Measurements from ENCODE around the gene CMTM5. TPM values are rescaled to one million over a fixed set of nuclear protein-coding genes. Genes with fewer than 3 reads are reported as not detected.

CMTM5 gene
- total RNA-seq, 1 donor from 2014 or later, result not detected

GRCh38 chr14:23377573-23378563, 1.0 kb downstream of the CMTM5 start:
- TF ChIP-seq CTCF (conservative IDR thresholded peaks at IDR 0.05; ENCODE audit: low read depth, low read length), result no peak
- no peak overlapping the region for H3K4me3 ChIP-seq (ENCODE audit: low read depth, low read length)
- DNase-seq (ENCODE audit: low read depth), result no peak

- TF ChIP-seq CTCF (conservative IDR thresholded peaks at IDR 0.05; ENCODE audit: low read depth, low read length), result no peak
- H3K4me3 ChIP-seq (ENCODE audit: low read depth, low read length), result no peak overlapping the region
- DNase-seq (ENCODE audit: low read depth), result no peak
Measured at GRCh38 chr14:23378612-23379220, 1.9 kb downstream of the CMTM5 start.

- DNase-seq (ENCODE audit: low read depth), result no peak
- peak; percentile 97 for TF ChIP-seq CTCF (conservative IDR thresholded peaks at IDR 0.05; ENCODE audit: low read depth, low read length)
- H3K4me3 ChIP-seq (ENCODE audit: low read depth, low read length), result no peak overlapping the region
Measured at GRCh38 chr14:23379366-23380196, 2.7 kb downstream of the CMTM5 start.

- no peak for DNase-seq (ENCODE audit: low read depth)
- no peak overlapping the region for H3K4me3 ChIP-seq (ENCODE audit: low read depth, low read length)
- TF ChIP-seq CTCF (conservative IDR thresholded peaks at IDR 0.05; ENCODE audit: low read depth, low read length), result no peak
Measured at GRCh38 chr14:23380197-23380914, 3.5 kb downstream of the CMTM5 start.

- no peak for TF ChIP-seq CTCF (conservative IDR thresholded peaks at IDR 0.05; ENCODE audit: low read depth, low read length)
- no peak overlapping the region for H3K4me3 ChIP-seq (ENCODE audit: low read depth, low read length)
- no peak for DNase-seq (ENCODE audit: low read depth)
Measured at GRCh38 chr14:23380976-23381375, 4.1 kb downstream of the CMTM5 start.

- no peak for DNase-seq (ENCODE audit: low read depth)
- no peak for TF ChIP-seq CTCF (conservative IDR thresholded peaks at IDR 0.05; ENCODE audit: low read depth, low read length)
- no peak overlapping the region for H3K4me3 ChIP-seq (ENCODE audit: low read depth, low read length)
Measured at GRCh38 chr14:23381871-23382270, 5.0 kb downstream of the CMTM5 start.
